CD4-positive, alpha-beta T cell treated with Interleukin-21 for 1 hour (primary cell): ENCODE data around the gene CELA2A.
"Not testable (repeated sequence)": the region's sequence is repeated elsewhere in the genome, so short reads cannot be mapped to it uniquely, and the experiment has no call there.

ENCODE experiments used
- DNase-seq: peaks from one replicate; pipeline ENCODE4 v3.0.0-alpha.2; 2020

Gene CELA2A

GRCh38 chr1:15501208-15502032 lies 44.9 kb downstream of the CELA2A start:
- peak; percentile 49 for DNase-seq

GRCh38 chr1:15504436-15504835 lies 47.9 kb downstream of the CELA2A start:
- DNase-seq, result no peak

- no peak for DNase-seq
Observed at GRCh38 chr1:15506831-15507230, 50.3 kb downstream of the CELA2A start.

GRCh38 chr1:15507278-15507677 lies 50.7 kb downstream of the CELA2A start:
- DNase-seq, result no peak

- DNase-seq, result no peak
Observed at GRCh38 chr1:15508700-15509487, 52.4 kb downstream of the CELA2A start.

- no peak for DNase-seq
Observed at GRCh38 chr1:15509586-15509985, 53.1 kb downstream of the CELA2A start.

GRCh38 chr1:15510611-15511405 lies 54.3 kb downstream of the CELA2A start:
- no peak for DNase-seq

- DNase-seq, result no peak
Observed at GRCh38 chr1:15513192-15513591, 56.7 kb downstream of the CELA2A start.

- DNase-seq, result no peak
Observed at GRCh38 chr1:15513919-15514318, 57.4 kb downstream of the CELA2A start.

- not testable (repeated sequence) for DNase-seq
Observed at GRCh38 chr1:15514557-15514956, 58.0 kb downstream of the CELA2A start.

- DNase-seq, result no peak
Observed at GRCh38 chr1:15515022-15515663, 58.6 kb downstream of the CELA2A start.

- DNase-seq, result no peak
Observed at GRCh38 chr1:15519625-15520024, 63.1 kb downstream of the CELA2A start.

- peak; percentile 18 for DNase-seq
Observed at GRCh38 chr1:15521206-15521906, 64.8 kb downstream of the CELA2A start.
